HepG2 (cell line): ENCODE measurements around the gene C1orf21. TPM values are rescaled to one million over a fixed set of nuclear protein-coding genes. Genes with fewer than 3 reads are reported as not detected.

Experiments
- ATAC-seq: fragments of 200-7000 bp; cut with Tn5 transposase; 3 replicates; pipeline ENCODE4 v1.9.1; 2020; ENCODE audit warnings: mild to moderate bottlenecking, moderate library complexity
- BruUV-seq: library from RNA; stranded (reverse); fragments of 400-500 nt; replicated peaks from 2 replicates; lab custom pipeline; 2021; lab: Mats Ljungman, UMichigan
- CTCF ChIA-PET: fragments of 300-600 bp; formaldehyde crosslinking; extraction: SDS; loops from one replicate; lab custom pipeline; 2021; ENCODE audit warnings: low total read pairs, inconsistent platforms, low intra/inter-chr PET ratio; lab: Yijun Ruan, JAX
- POLR2A ChIA-PET: fragments of 350-600 bp; sonication (Branson Sonifier 250); formaldehyde crosslinking; loops from one replicate; lab custom pipeline; 2020; ENCODE audit warnings: antibody characterized with exemption, inconsistent platforms; lab: Yijun Ruan, JAX
- DNase-seq: peaks from one replicate; pipeline ENCODE4 v3.0.0-alpha.2; 2015; ENCODE audit warnings: low spot score
- FAIRE-seq: peaks from 3 replicates; lab custom pipeline; 2011; peaks lifted over from hg19 to GRCh38; lab: Jason Lieb, UNC
- H2AFZ ChIP-seq: one replicate; pipeline ENCODE4 v1.6.1; 2011; ENCODE audit warnings: low read length, inconsistent platforms
- H3K27ac ChIP-seq: fragments of 300-600 bp; 3 replicates; pipeline ENCODE4 v1.8.0; 2011; ENCODE audit warnings: mixed run types, mild to moderate bottlenecking, mixed read lengths, low read length, inconsistent platforms; ENCODE audit not compliant: insufficient read depth; ENCODE audit errors: extremely low read length
- H3K27me3 ChIP-seq, 2 experiments: fragments of 200-600 bp in 1 of 2; 2 replicates in 1 of 2; 3 replicates in 1 of 2; pipeline versions ENCODE4 v1.6.0 to v1.8.0; 2011; ENCODE audit warnings: low read length in 2 of 2, mild to moderate bottlenecking in 2 of 2, moderate library complexity in 2 of 2, inconsistent platforms in 1 of 2; ENCODE audit not compliant: insufficient read depth in 2 of 2, control insufficient read depth in 1 of 2
- H3K36me3 ChIP-seq, 2 experiments: fragments of 200-600 bp in 1 of 2; replicated peaks in 1 of 2; 2 replicates in 1 of 2; 3 replicates in 1 of 2; pipeline versions ENCODE4 v1.5.1 to v1.8.0; 2011; ENCODE audit warnings: low read length in 2 of 2, inconsistent platforms in 1 of 2; ENCODE audit not compliant: insufficient read depth in 2 of 2, control insufficient read depth in 1 of 2
- H3K4me1 ChIP-seq: 2 replicates; pipeline ENCODE4 v1.5.1; 2012; ENCODE audit warnings: low read length, inconsistent platforms; ENCODE audit not compliant: insufficient read depth
- H3K4me2 ChIP-seq: 2 replicates; pipeline ENCODE4 v1.6.0; 2011; ENCODE audit warnings: low read depth, low read length, inconsistent platforms
- H3K4me3 ChIP-seq, 3 experiments: fragments of 200-600 bp in 1 of 3; sonication (generic), shearing (Covaris generic) in 1 of 3; replicated peaks in 1 of 3; 2 replicates each; pipeline ENCODE4 v1.5.1; 2011 to 2016; ENCODE audit warnings: low read length in 3 of 3, inconsistent platforms in 2 of 3, low read depth in 2 of 3, mild to moderate bottlenecking in 2 of 3, control low read depth in 1 of 3, mixed read lengths in 1 of 3; ENCODE audit not compliant: insufficient read depth in 1 of 3
- H3K79me2 ChIP-seq: one replicate; pipeline ENCODE4 v1.6.1; 2011; ENCODE audit warnings: low read length, inconsistent platforms; ENCODE audit not compliant: insufficient read depth
- H3K9ac ChIP-seq: 2 replicates; pipeline ENCODE4 v1.6.0; 2011; ENCODE audit warnings: mild to moderate bottlenecking, low read depth, low read length, inconsistent platforms; ENCODE audit not compliant: insufficient read depth
- H3K9me3 ChIP-seq: 2 replicates; pipeline ENCODE4 v1.5.1; 2012; ENCODE audit warnings: mild to moderate bottlenecking, low read length
- H4K20me1 ChIP-seq: 2 replicates; pipeline ENCODE4 v1.6.0; 2011; ENCODE audit warnings: inconsistent platforms, mild to moderate bottlenecking, low read length, moderate library complexity; ENCODE audit not compliant: insufficient read depth
- CREB3 ChIP-seq: sonication (generic); formaldehyde crosslinking; IDR thresholded peaks from 2 replicates; pipeline ENCODE4 v1.5.0; 2020; ENCODE audit warnings: missing genetic modification reagents
- HMG20B ChIP-seq: conservative IDR thresholded peaks from 2 replicates; pipeline ENCODE4 v1.6.1; 2016; ENCODE audit warnings: missing genetic modification reagents, missing compliant biosample characterization
- KLF15 ChIP-seq: sonication (generic); formaldehyde crosslinking; IDR thresholded peaks from 2 replicates; pipeline ENCODE4 v1.8.1; 2023; ENCODE audit warnings: borderline replicate concordance, mild to moderate bottlenecking, inconsistent platforms, missing genetic modification reagents, mixed read lengths
- PAWR ChIP-seq: sonication (generic); formaldehyde crosslinking; IDR thresholded peaks from 2 replicates; pipeline ENCODE4 v1.4.0; 2020; ENCODE audit warnings: missing genetic modification reagents, mild to moderate bottlenecking, borderline replicate concordance
- TARDBP ChIP-seq: sonication (generic); formaldehyde crosslinking; IDR thresholded peaks from 2 replicates; pipeline ENCODE4 v1.8.0; 2022; ENCODE audit warnings: mild to moderate bottlenecking, missing genetic modification reagents
- USF2 ChIP-seq, 2 experiments: sonication (generic) in 1 of 2; formaldehyde crosslinking in 1 of 2; IDR thresholded peaks; 2 replicates each; pipeline versions ENCODE4 v1.5.1 to v1.6.1; 2011 to 2020; ENCODE audit warnings: borderline replicate concordance in 1 of 2, low read depth in 1 of 2, low read length in 1 of 2, mild to moderate bottlenecking in 1 of 2, missing genetic modification reagents in 1 of 2, moderate library complexity in 1 of 2
- ZNF136 ChIP-seq: sonication (generic); formaldehyde crosslinking; IDR thresholded peaks from 2 replicates; pipeline ENCODE4 v1.8.1; 2022; ENCODE audit warnings: low read depth, mild to moderate bottlenecking, moderate library complexity, missing genetic modification reagents
- ZNF354B ChIP-seq: sonication (generic); formaldehyde crosslinking; IDR thresholded peaks from 2 replicates; pipeline ENCODE4 v1.8.0; 2022; ENCODE audit warnings: mild to moderate bottlenecking, missing genetic modification reagents
- ZNF367 ChIP-seq: sonication (generic); formaldehyde crosslinking; IDR thresholded peaks from 2 replicates; pipeline ENCODE4 v1.4.0; 2020; ENCODE audit warnings: missing genetic modification reagents, borderline replicate concordance
- ZNF407 ChIP-seq: sonication (generic); formaldehyde crosslinking; IDR thresholded peaks from one replicate; pipeline ENCODE4 v1.5.1; 2020; ENCODE audit warnings: mild to moderate bottlenecking, missing genetic modification reagents; ENCODE audit errors: not compliant biosample characterization
- ZNF441 ChIP-seq: sonication (generic); formaldehyde crosslinking; IDR thresholded peaks from 2 replicates; pipeline ENCODE4 v1.7.0; 2021; ENCODE audit warnings: missing genetic modification reagents, borderline replicate concordance
- ZNF816 ChIP-seq: sonication (generic); formaldehyde crosslinking; IDR thresholded peaks from 2 replicates; pipeline ENCODE4 v1.8.0; 2022; ENCODE audit warnings: missing genetic modification reagents, mild to moderate bottlenecking, borderline replicate concordance
- WGBS: methylation state at CpG from one replicate; pipeline ENCODE4 v1.1.6; 2017; ENCODE audit warnings: low lambda C conversion rate; 5-methylcytosine and 5-hydroxymethylcytosine counted together
- in situ Hi-C: cut with HindIII; loops from 2 replicates; pipeline ENCODE4 v1.10.0; 2017; ENCODE audit warnings: low pct_unique_long_range_greater_than_20kb; ENCODE audit not compliant: extremely low pct_ligation_motif_present
- intact Hi-C: fragments of 100-400 bp; cut with micrococcal nuclease; formaldehyde crosslinking; loops from one replicate; pipeline ENCODE4 v1.10.0; 2022; ENCODE audit not compliant: unreplicated experiment
- polyA plus RNA-seq, 8 experiments: library from polyadenylated mRNA; depleted of rRNA in 3 of 8; stranded (reverse) in 7 of 8; unstranded in 1 of 8; fragments of >200 nt; fragmentation: Illumina TruSeq in 4 of 8; extraction: Trizol in 4 of 8; gene quantifications; 2 replicates each; pipeline versions ENCODE4 v1.2.1 to v1.2.3, GENCODE V29; 2011 to 2016; ENCODE audit warnings: low read depth in 4 of 8, missing spikeins in 1 of 8, mixed read lengths in 1 of 8; ENCODE audit not compliant: insufficient read depth in 1 of 8
- total RNA-seq, 5 experiments: library from RNA; depleted of rRNA; stranded (reverse); fragments of >200 nt; fragmentation: Illumina TruSeq; extraction: Trizol; gene quantifications; 2 replicates each; pipeline ENCODE4 v1.2.3, GENCODE V29; 2016; ENCODE audit warnings: low read depth in 1 of 5

Gene C1orf21
- total and polyA plus RNA-seq, 2 of the 13 experiments (the other 11 are each of a cell fraction or from before 2014, with no cell fraction given) = not detected

- intact Hi-C loops = no loop called here
- TF ChIP-seq ZNF136 (CRISPR knock-in tag) (no peak), PAWR (CRISPR knock-in tag) (no peak), ZNF354B (CRISPR knock-in tag) (no peak), CREB3 (no peak), ZNF367 (CRISPR knock-in tag) (no peak), HMG20B (no peak), ZNF407 (no peak), USF2 (IDR thresholded peaks at IDR 0.05; ENCODE audit: low read depth, low read length) (no peak), USF2 (CRISPR knock-in tag; IDR thresholded peaks at IDR 0.05; ENCODE audit: borderline replicate concordance) (no peak), ZNF441 (no peak), TARDBP (CRISPR knock-in tag) (no peak), KLF15 (CRISPR knock-in tag) (no peak), ZNF816 (CRISPR knock-in tag) (no peak)
Observed at GRCh38 chr1:184524248-184524647, 137.4 kb downstream of the C1orf21 start.

More at GRCh38 chr1:184524248-184524647, 137.4 kb downstream of the C1orf21 start:
- Histone ChIP-seq H3K9ac (no peak overlapping the region), H3K27me3 (no peaks in the 10 kb centered on the region; a peak in 1 of 5 replicates), H2AFZ (no peak overlapping the region), H3K9me3 (no peaks in the 10 kb centered on the region), H3K4me2 (no peak overlapping the region), H3K79me2 (no peaks in the 10 kb centered on the region), H3K27ac (no peak overlapping the region), H3K4me3 (no peak overlapping the region), H4K20me1 (no peaks in the 10 kb centered on the region), H3K4me1 (no peaks in the 10 kb centered on the region), H3K36me3 (no peaks in the 10 kb centered on the region)
- BruUV-seq = no TSS peak
- in situ Hi-C loops = no loop called here
- ATAC-seq = no peak
- FAIRE-seq = no peak
- CTCF ChIA-PET = no interaction called here
- POLR2A ChIA-PET = no interaction called here
- 44% methylated on average over 1 of the region's 1 CpG for WGBS
- no peak for DNase-seq
